GM23248 (cell line): ENCODE data around the gene ZEB1. TPM values are rescaled to one million over a fixed set of nuclear protein-coding genes. Genes with fewer than 3 reads are reported as not detected.

Experiments
- DNase-seq: peaks from one replicate; pipeline ENCODE4 v3.0.0-alpha.2; 2015
- H2AFZ ChIP-seq: fragments of 200-600 bp; sonication (generic); 2 replicates; pipeline ENCODE4 v1.6.1; 2016; ENCODE audit warnings: antibody characterized with exemption
- H3F3A ChIP-seq: fragments of 200-600 bp; sonication (generic); 2 replicates; pipeline ENCODE4 v1.6.1; 2016; ENCODE audit warnings: mild to moderate bottlenecking, antibody characterized with exemption, mixed run types; ENCODE audit not compliant: insufficient read depth
- H3K27ac ChIP-seq: fragments of 200-600 bp; sonication (generic); 2 replicates; pipeline ENCODE4 v1.5.1; 2016; ENCODE audit warnings: mild to moderate bottlenecking
- H3K27me3 ChIP-seq: fragments of 200-600 bp; sonication (generic); replicated peaks from 2 replicates; pipeline ENCODE4 v1.6.1; 2016; ENCODE audit warnings: mild to moderate bottlenecking; ENCODE audit not compliant: insufficient read depth
- H3K36me3 ChIP-seq: fragments of 200-600 bp; sonication (generic); 2 replicates; pipeline ENCODE4 v1.6.1; 2016; ENCODE audit warnings: low read depth, mild to moderate bottlenecking
- H3K4me1 ChIP-seq: fragments of 200-600 bp; sonication (generic); 2 replicates; pipeline ENCODE4 v1.6.1; 2016; ENCODE audit warnings: mild to moderate bottlenecking; ENCODE audit not compliant: insufficient read depth
- H3K4me2 ChIP-seq: fragments of 200-600 bp; sonication (generic); one replicate; pipeline ENCODE4 v1.6.1; 2016; ENCODE audit warnings: mild to moderate bottlenecking; ENCODE audit not compliant: unreplicated experiment
- H3K4me3 ChIP-seq: fragments of 200-600 bp; sonication (generic); 2 replicates; pipeline ENCODE4 v1.5.1; 2016; ENCODE audit warnings: mild to moderate bottlenecking
- H3K79me2 ChIP-seq: fragments of 200-600 bp; sonication (generic); 2 replicates; pipeline ENCODE4 v1.6.1; 2016; ENCODE audit warnings: mild to moderate bottlenecking; ENCODE audit not compliant: insufficient read depth
- H3K9ac ChIP-seq: fragments of 200-600 bp; sonication (generic); 2 replicates; pipeline ENCODE4 v1.6.1; 2016; ENCODE audit warnings: mild to moderate bottlenecking
- H3K9me2 ChIP-seq: fragments of 200-600 bp; sonication (generic); 2 replicates; pipeline ENCODE4 v1.6.1; 2016; ENCODE audit warnings: mixed run types, mild to moderate bottlenecking, moderate library complexity; ENCODE audit not compliant: insufficient read depth
- H3K9me3 ChIP-seq: fragments of 200-600 bp; sonication (generic); one replicate; pipeline ENCODE4 v1.6.1; 2017; ENCODE audit warnings: low read depth
- H4K20me1 ChIP-seq: fragments of 200-600 bp; sonication (generic); 2 replicates; pipeline ENCODE4 v1.6.0; 2016; ENCODE audit not compliant: insufficient read depth
- EZH2 ChIP-seq: fragments of 200-600 bp; sonication (generic); IDR thresholded peaks from 2 replicates; pipeline ENCODE4 v1.6.1; 2018; ENCODE audit warnings: antibody characterized with exemption, mild to moderate bottlenecking; ENCODE audit not compliant: insufficient read depth, poor library complexity, severe bottlenecking
- EZH2phosphoT487 ChIP-seq: fragments of 200-600 bp; sonication (generic); IDR thresholded peaks from 2 replicates; pipeline ENCODE4 v1.6.1; 2018; ENCODE audit warnings: antibody characterized with exemption, moderate library complexity, mild to moderate bottlenecking, low read depth; ENCODE audit not compliant: insufficient read depth
- WGBS, 2 experiments: methylation state at CpG; one replicate each; pipeline ENCODE4 v1.1.6; 2015 to 2017; ENCODE audit warnings: low lambda C conversion rate in 2 of 2, low coverage in 1 of 2; ENCODE audit errors: missing lambda C conversion rate in 2 of 2; 5-methylcytosine and 5-hydroxymethylcytosine counted together
- in situ Hi-C: fragments of 300-500 bp; cut with MboI; formaldehyde crosslinking; loops from 2 replicates; pipeline ENCODE4 v1.15.0; 2020
- polyA plus RNA-seq: library from polyadenylated mRNA; unstranded; fragments of >200 nt; fragmentation: Nextera tagmentation; extraction: Ambion mirVana; gene quantifications from 2 replicates; pipeline ENCODE4 v1.2.1, GENCODE V29; 2016
- total RNA-seq: library from RNA; depleted of rRNA; stranded (reverse); fragments of >200 nt; shearing (Covaris generic); gene quantifications from 2 replicates; pipeline ENCODE4 v1.2.3, GENCODE V29; 2014

ZEB1 gene
- total and polyA plus RNA-seq, 2 experiments from 2014 or later, result 62.0 to 69.8 TPM

GRCh38 chr10:31520986-31521831 is 202.2 kb downstream of the ZEB1 start:
- Histone ChIP-seq H3K27me3 (no peaks in the 10 kb centered on the region), H3K36me3 (peaks cover 71% of the 10 kb centered on the region), H3K9me2 (no peaks in the 10 kb centered on the region), H3F3A (no peaks in the 10 kb centered on the region; the same call in 1 of the 2 replicates), H3K27ac (no peak overlapping the region), H3K9ac (no peak overlapping the region), H2AFZ (no peak overlapping the region), H3K4me1 (no peaks in the 10 kb centered on the region; the same call in 1 of the 2 replicates), H3K79me2 (peaks cover 41% of the 10 kb centered on the region), H3K9me3 (no peaks in the 10 kb centered on the region), H3K4me3 (no peak overlapping the region), H4K20me1 (no peaks in the 10 kb centered on the region), H3K4me2 (no peak overlapping the region)
- DNase-seq, result no peak
- TF ChIP-seq EZH2 (no peak), EZH2phosphoT487 (no peak)
- 99 to 100% methylated on average over 4 of the region's 4 CpGs for WGBS, 2 experiments
- in situ Hi-C loops, result no loop called here

DNA sequence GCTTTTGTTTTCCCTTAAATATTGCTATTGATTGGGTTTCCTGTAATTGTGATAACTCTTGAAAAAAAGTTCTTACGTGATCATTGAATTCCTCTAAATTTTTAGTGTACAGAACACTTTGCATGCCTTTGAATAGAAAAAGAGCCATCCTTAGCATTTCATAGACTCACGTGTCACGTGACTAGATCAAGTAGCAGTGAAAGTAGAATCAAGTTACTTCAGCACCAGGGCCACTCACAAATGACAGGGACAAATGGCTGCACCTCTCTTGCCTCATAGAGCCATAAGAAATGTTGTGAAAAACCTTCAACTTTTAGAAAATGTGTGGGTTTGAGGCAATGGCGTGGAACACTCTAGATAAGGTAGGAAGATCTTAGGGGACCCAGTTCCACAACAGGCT is 203.8 kb downstream of the ZEB1 start:
- no peak for TF ChIP-seq EZH2phosphoT487
- TF ChIP-seq EZH2, result no peak
- no peaks in the 10 kb centered on the region for H3K27me3 ChIP-seq
- no peaks in the 10 kb centered on the region for H4K20me1 ChIP-seq
- H3K4me3 ChIP-seq, result no peak overlapping the region
- peaks cover 8% of the 10 kb centered on the region for H3K4me1 ChIP-seq
- DNase-seq, result no peak
- no peak overlapping the region for H3K27ac ChIP-seq
- peaks cover 83% of the 10 kb centered on the region for H3K36me3 ChIP-seq
- WGBS, 2 experiments, result 96 to 97% methylated on average over 4 of the region's 4 CpGs
- H2AFZ ChIP-seq, result no peak overlapping the region
- H3K9me3 ChIP-seq, result no peaks in the 10 kb centered on the region
- H3K79me2 ChIP-seq, result peaks cover 33% of the 10 kb centered on the region
- no peaks in the 10 kb centered on the region for H3K9me2 ChIP-seq
- in situ Hi-C loops, result no loop called here
- H3K4me2 ChIP-seq, result no peak overlapping the region
- H3K9ac ChIP-seq, result no peak overlapping the region
- H3F3A ChIP-seq, result peaks cover 5% of the 10 kb centered on the region; the same call in 1 of the 2 replicates

DNA sequence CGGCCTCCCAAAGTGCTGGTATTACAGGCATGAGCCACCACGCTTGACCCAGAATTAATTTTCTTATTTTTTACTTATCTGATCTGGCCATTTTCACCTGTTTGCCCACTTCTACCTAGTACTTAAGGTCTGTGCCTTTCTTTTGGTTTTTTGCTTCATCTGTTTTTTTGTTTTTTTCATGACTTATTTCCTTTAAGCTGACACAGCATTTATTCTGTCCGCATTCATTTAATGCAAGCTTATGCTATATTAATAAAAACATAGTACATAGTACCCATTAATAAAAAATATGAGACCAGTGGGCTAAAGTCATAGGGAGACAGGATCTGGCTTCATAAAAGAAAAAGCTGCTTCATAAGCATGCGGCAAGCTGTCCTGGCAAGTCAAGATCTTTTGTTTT is 205.4 kb downstream of the ZEB1 start:
- Histone ChIP-seq H4K20me1 (no peaks in the 10 kb centered on the region), H3K27ac (no peak overlapping the region), H3F3A (peaks cover 9% of the 10 kb centered on the region; the same call in 1 of the 2 replicates), H2AFZ (no peak overlapping the region), H3K36me3 (peaks cover 76% of the 10 kb centered on the region), H3K27me3 (no peaks in the 10 kb centered on the region), H3K4me1 (peaks cover 8% of the 10 kb centered on the region), H3K4me2 (no peak overlapping the region), H3K79me2 (peaks cover 33% of the 10 kb centered on the region), H3K9me3 (no peaks in the 10 kb centered on the region), H3K4me3 (no peak overlapping the region), H3K9ac (no peak overlapping the region), H3K9me2 (no peaks in the 10 kb centered on the region)
- TF ChIP-seq EZH2phosphoT487, result no peak
- in situ Hi-C loops, result no loop called here
- DNase-seq, result no peak
- WGBS, 2 experiments, result 96 to 98% methylated on average over 4 of the region's 4 CpGs

GRCh38 chr10:31526178-31526577 is 207.2 kb downstream of the ZEB1 start:
- Histone ChIP-seq H3K9ac (no peak overlapping the region), H3K4me2 (no peak overlapping the region), H3K4me1 (peaks cover 8% of the 10 kb centered on the region), H3K27me3 (no peaks in the 10 kb centered on the region), H3K27ac (no peak overlapping the region), H2AFZ (no peak overlapping the region), H4K20me1 (no peaks in the 10 kb centered on the region), H3K9me3 (no peaks in the 10 kb centered on the region), H3K4me3 (no peak overlapping the region), H3K36me3 (peaks cover 65% of the 10 kb centered on the region), H3F3A (peaks cover 13% of the 10 kb centered on the region), H3K79me2 (peaks cover 26% of the 10 kb centered on the region), H3K9me2 (no peaks in the 10 kb centered on the region)
- WGBS, 2 experiments, result 50 to 61% methylated on average over 4 of the region's 4 CpGs
- in situ Hi-C loops, result no loop called here
- TF ChIP-seq EZH2phosphoT487 (no peak), EZH2 (no peak)
- no peak for DNase-seq
